HG02970 (cell line): ENCODE measurements around the gene NEK2.
"Not testable (repeated sequence)": the region's sequence is repeated elsewhere in the genome, so short reads cannot be mapped to it uniquely, and the experiment has no call there.

Source experiments
- ATAC-seq: cut with Tn5 transposase; IDR thresholded peaks from one replicate; pipeline ENCODE4 v1.9.1; 2021; ENCODE audit warnings: mild to moderate bottlenecking, moderate library complexity, moderate number of reproducible peaks; ENCODE audit not compliant: unreplicated experiment, low FRiP score

The NEK2 gene

DNA sequence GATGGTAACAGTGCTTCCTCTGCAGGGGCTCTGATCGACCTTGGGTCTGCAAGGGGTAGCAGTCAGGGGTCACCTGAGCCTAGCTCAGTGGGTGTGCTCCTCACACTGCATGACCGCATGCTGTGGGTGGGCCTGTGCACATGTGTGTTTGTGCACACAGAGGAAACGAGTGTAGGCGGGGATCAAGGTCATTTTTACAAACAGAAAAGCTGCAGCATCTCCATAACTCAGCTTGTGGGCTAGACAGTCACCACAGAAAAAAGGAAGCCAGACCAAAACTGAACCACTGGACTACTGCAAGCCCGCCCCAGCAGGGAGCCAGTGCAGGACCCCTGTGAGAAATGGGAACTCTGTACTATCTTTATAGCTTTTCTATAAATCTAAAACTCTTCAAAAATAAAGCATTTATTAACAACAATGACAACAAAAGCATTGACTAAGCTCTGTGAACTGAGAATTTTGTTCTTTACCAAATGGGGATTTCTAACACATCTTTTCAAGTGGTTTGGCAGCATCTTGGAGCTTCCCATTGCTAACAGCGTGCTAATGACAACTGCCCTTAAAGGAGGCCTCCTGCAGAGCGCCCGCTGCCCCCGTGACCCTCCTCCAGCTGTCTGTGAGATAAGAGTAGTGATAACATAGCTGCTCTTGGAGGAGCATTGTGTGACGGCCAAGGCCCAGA lies 19.9 kb upstream of the NEK2 start:
- no peak for ATAC-seq

DNA sequence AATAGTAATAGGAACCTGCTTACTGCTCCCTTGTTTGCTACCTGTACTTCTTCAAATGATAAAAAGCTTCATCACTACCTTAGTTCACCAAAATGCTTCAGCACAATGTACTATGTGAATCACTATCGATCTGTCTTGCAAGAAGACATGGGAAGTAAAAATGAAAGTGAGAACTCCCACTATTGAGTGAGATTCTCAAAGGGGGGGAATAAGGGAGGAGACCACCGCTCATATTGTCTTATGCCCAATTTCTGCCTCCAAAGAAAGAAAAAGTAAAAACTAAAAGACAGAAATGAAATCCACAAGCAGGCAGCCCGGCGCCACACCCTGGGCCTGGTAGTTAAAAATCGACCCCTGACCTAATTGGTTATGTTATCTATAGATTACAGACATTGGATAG lies 18.5 kb upstream of the NEK2 start:
- not testable (repeated sequence) for ATAC-seq

DNA sequence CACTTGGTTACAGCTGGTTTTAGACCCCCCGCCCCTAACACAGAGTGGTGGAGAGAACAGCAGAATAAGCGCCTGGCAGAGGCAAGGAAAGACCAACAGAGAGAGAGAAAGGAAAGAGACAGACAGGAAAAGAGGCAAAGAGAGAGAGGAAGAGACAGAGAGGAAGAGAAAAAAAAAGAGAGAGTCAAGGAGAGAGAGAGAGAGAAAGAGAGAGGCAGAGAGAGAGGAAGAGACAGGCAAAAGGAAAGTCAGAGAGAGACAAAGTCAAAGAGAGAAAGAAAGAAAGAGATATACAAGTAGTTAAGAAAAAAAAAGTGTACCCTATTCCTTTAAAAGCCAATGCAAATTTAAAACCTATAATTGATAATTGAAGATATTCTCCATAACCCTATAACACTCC lies 13.0 kb upstream of the NEK2 start:
- ATAC-seq: no peak

DNA sequence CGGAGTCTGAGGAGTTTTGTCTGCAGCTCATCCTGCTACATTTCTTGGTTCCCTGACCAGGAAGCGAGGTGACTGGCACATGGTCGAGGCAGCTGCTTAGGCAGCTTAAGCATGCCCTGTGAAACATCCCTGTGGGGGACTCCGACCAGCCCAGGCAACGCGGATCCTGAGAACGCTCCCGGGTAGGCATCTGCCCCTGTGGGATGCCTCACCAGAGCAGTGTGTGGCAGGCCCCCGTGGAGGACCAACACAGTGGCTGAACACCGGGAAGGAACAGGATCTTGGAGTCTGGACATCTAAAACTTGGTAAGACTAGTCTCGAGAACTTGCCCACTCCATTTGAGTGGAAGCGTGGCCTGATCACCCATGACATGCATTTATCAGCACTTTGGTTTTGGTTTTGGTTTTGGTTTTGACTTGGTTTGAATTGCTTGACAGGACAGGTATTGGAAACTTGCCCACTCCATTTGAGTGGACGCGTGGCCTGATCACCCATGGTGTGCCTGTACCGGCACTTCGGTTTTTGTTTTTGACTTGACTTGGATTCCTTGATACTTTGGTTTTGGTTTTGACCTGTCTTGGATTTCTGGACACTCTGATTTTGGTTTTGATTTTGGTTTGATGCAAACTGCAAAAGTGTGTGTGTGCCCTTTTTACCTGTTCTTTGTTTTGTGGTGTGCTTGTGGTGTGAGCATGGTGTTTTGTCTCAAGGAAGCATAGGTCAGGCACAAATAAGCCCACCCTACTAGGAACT lies 12.2 kb upstream of the NEK2 start:
- no peak for ATAC-seq

DNA sequence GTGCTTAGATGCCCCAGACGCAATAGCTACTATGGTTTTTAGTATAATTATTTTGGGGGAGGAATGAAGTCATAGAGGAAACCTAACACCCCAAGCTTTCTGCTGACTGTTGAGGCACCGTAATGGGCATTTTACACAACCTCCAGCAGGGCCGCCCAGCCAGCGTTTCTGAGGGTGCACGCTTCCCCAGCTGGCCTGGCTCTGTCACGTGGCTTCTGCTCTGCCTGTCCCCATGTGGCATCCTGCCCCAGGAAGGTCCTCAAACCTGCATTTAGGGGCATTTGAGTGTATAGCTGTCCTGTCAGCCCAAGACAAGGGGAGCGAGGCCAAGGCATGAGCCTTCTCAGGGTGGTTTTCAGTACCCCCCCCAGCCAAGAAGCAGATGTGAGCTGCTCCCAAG lies 10.4 kb upstream of the NEK2 start:
- ATAC-seq: no peak

- ATAC-seq: no peak
Measured at GRCh38 chr1:211684791-211685190, 9.4 kb upstream of the NEK2 start.

GRCh38 chr1:211684331-211684730 lies 8.9 kb upstream of the NEK2 start:
- ATAC-seq: no peak

GRCh38 chr1:211683396-211684297 lies 8.2 kb upstream of the NEK2 start:
- ATAC-seq: no peak

- ATAC-seq: not testable (repeated sequence)
Measured at GRCh38 chr1:211682186-211682585, 6.8 kb upstream of the NEK2 start.

GRCh38 chr1:211680752-211681327 lies 5.4 kb upstream of the NEK2 start:
- peak; percentile 73 for ATAC-seq

DNA sequence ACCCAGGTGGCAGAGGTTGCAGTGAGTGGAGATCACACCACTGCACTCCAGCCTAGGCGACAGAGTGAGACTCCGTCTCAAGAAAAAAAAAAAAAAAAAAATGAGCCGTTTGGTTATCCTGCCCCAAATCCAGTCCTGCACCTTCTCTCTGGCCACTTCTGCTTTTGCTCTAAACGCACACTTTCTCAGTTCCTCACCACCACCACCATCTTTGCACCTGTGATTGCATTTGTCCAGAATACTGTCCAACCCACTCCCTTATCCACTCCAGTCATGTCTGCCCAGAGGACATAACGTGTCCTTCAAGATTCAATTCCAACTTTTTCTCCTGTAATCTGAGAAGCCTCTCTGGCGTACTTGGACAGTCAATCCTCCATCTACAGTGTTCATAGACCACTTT lies 2.2 kb upstream of the NEK2 start:
- ATAC-seq: no peak

GRCh38 chr1:211676761-211677160 lies 1.3 kb upstream of the NEK2 start:
- ATAC-seq: no peak

GRCh38 chr1:211676106-211676583 lies 724 bp upstream of the NEK2 start:
- ATAC-seq: no peak

DNA sequence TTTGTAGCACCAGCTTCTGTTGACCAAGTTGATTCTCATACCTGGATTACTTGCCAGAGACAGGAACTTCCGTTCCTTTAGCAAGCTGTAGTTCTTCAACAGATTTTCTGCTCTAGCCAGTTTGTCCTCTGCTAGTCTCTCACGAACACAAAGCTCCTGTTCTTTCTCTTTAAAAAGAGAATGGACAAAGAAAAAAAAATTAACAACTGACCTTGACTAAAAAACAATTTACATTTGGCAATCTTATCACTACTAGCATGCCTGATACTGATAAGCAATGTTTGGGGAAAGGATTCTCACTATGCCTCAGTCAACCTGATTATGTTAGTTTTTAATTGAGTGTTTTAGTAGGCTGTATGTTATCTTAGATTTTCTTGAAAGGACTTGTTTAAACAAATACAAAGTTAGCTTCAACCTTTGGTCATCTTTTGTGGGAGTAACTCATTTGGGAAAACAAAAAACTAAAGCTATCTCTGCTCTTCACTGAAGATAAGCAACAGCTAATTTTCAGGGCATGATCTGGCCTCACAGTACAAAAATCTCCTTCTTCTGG lies 8.3 kb downstream of the NEK2 start:
- ATAC-seq: no peak

DNA sequence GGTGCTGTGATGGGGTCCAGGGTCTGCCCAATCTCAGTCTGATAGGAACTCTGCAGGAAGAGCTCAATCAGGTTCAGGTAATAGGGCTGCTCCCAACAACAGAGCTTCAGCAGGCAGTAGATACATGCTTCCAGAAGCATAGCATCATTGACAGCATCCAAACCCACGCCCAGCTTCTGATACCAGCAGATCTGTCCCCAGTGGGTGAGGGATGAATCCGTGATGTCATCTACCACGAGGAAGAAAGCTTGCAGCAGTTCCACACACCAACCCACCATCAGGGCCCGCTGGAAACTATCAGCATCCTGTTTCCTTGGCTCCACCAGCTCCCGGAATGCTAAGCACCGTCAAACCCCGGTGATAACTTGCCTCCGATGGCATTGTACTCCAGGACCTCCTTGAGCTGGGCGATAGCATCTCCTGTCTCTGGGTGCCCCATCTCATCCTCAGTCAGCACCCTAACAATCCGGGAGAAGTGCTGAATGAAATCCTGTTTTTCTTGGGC lies 14.7 kb downstream of the NEK2 start:
- no peak for ATAC-seq

DNA sequence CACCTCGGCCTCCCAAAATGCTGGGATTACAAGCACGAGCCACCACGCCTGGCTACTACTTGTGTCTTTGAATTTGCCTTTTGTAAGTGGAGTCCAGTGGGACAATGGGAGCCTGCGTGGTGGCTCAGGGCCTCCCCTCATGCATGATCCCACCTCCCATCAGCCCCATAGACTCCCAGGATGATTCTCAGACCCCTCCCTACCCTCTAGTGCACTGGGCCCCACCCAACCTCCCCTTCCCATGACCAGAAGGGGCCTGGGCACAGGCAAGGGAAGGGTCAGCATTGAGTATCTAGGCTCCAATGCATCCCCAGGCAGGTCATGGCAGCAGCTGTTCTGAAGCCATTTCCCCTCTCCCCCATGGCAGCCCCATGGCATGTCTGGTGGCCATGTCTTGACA lies 18.7 kb downstream of the NEK2 start:
- no peak for ATAC-seq

DNA sequence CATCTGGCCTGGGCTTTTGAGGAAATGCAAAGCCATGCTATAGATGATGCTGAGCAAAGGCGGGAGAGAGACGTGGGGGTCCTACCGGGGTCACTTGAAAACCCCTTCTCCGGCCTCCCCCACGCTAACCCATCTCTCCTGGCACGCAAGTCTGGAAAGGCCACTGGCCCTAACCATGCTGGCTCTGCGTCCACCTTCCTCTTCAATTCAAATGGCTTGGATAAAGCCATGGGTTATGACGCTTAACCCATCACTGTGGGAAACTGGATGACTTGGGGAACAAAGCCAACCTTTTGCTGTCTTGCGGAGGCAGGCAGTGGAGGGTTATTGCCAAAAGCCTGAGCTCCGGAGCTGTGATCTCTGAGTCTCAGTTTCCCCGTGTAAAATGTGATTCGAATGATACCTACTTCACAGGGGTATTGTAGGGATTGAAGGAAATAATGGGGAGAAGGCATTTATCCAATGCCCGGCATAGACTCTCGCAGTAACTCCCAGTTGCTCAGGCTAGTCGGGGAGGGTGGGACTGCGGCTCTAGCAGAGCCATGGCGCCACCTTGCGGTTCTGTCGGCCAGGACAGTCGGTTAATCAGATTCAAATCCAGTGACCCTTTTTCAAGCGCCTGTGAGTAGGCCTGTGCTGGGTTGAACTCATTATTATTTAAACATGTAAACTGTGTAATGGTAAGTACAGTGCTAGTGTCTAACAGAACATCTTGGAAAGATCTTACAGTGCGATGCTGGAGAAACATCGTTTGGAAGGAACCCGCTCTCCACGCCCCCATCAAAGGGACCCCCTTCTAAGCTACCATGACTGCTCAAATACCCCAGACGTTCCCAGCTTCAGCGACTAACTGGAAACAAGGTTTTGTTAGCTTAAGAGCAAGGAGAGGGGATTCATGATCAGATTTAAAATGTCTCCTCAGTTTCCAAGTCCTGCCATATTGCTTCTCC lies 20.3 kb downstream of the NEK2 start:
- ATAC-seq: no peak

DNA sequence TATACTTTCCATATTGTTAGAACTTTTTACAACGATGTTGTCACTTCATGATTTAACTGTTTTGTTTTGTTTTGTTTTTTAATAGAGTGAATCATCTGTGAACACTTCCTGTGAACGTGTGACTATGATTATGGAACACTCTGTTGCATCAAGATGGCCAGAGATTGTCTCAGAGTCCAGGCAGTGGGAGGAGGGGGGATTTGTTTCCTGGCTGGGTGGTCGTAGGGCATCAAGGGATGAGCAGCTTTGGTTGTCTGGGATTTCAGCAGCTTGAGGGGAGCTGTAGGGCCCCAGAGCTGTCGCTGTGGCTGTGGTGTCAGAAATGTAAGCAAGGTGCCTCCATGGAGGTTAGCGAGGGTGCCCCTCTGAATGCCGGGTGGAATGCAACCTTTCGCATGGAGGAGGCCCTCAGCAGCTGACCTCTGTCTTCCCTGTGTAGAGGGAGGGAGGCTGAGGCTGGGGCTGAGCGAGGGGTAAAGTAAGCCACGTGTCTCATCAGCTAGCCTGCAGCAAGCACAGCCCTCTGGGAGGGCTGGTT lies 21.4 kb downstream of the NEK2 start:
- ATAC-seq: no peak

- ATAC-seq: no peak
Measured at GRCh38 chr1:211653293-211653692, 22.1 kb downstream of the NEK2 start.
